GM21515 (cell line): ENCODE data around the gene CNOT8.
"Not testable (repeated sequence)": the region's sequence is repeated elsewhere in the genome, so short reads cannot be mapped to it uniquely, and the experiment has no call there.

Experiments used
- ATAC-seq: cut with Tn5 transposase; IDR thresholded peaks from one replicate; pipeline ENCODE4 v1.9.1; 2021; ENCODE audit not compliant: unreplicated experiment

CNOT8 gene

DNA sequence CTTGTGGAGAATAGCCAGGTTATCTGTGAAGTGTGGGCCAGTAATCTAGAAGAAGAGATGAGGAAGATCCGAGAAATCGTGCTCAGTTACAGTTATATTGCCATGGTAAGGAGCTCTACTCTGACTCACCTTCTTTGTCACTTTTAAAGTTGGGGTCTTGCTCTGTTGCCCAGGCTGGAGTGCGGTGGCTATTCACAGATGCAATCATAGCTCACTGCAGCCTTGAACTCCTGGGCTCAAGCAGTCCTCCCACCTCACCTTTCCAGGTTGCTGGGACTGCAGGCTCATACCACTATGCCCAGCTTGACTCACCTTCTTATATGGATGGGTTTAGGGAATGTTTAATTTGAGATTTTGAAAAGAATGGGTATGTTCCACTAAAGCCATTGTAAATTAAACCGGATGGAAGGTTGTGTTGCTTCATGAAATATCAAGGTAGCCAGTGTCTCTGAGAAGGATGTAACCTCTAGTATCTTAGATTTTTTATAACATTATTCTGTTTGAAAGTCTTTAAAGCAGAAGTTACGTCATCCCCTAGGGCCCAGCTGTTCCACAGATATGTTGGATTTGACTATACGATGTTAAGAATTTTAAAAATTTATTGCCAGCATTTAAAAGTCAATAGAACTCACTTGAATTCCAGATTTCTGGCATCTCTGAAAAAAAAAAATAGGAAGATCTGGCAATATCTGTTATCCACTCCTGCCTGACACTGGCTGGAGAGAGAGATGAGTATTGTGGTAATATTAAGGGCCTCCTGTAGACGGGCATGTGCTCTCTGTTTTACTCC is 5.1 kb downstream of the CNOT8 start:
- ATAC-seq, result no peak

DNA sequence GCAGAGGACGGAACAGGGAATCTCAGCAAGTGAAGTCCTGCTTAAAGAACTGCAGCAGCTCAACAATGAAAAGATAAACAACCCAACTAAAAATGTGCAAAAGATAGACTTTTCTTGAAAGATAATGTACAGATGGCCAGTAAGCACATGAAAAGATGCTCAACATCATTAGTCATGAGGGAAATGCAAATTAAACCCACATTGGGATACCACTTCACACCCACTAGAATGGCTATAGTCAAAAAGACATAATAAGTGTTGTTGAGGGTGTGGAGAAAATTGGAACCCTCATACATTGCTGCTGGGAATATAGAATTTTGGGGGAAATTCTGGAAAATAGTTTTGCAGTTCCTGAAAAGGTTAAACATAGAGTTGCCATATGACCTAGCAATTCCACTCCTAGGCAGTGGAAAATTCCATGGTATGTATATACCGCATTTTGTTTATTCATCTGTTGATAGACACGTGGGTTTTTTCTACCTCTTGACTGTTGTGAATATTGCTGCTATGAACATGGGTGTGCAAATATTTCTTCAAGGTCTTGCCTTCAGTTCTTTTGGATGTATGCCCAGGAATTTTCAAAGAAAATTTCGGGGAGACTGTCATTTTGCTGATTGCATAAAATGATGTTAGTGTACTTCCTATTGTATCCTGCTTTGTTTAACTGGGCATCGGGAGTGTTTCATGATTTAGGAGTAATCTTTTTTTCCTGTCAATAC is 7.2 kb downstream of the CNOT8 start:
- ATAC-seq, result no peak

DNA sequence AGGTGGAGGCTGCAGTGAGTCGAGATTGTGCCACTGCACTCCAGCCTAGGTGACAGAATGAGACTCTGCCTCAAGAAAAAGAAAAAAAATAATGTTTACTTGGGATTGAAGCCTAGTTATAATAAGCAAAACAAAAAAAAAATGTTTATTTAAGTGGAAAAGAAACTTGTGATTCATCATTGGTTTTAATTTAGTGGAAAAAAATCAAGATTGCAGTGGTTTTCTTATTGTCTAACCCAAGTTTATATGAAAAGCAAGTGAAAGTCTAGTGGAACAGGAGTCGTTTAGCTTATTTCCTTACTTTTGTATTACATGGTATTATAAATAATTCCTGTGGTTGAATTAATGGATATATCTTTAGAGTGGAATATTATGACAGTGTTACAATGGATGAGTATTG is 8.4 kb downstream of the CNOT8 start:
- ATAC-seq, result no peak

DNA sequence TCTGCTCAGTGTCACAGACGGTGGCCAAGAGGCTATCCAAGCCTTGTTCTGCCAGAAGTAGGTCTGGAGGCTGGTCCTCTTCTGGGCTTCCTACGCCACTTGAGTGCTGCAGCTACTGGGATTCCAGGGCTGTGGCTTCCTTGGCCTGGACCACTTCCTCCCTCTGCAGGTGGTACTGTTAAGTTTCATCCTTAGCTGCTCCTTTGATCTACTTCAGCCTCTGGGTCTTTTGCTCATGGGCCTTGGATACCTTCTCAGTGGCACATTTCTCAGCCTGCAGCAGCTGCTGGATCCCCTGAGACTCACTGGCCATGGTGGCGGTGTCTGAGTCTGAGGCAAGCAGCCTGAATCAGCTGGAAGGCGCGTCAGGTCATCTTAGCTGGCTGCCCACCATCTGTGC is 10.3 kb downstream of the CNOT8 start:
- ATAC-seq, result no peak

DNA sequence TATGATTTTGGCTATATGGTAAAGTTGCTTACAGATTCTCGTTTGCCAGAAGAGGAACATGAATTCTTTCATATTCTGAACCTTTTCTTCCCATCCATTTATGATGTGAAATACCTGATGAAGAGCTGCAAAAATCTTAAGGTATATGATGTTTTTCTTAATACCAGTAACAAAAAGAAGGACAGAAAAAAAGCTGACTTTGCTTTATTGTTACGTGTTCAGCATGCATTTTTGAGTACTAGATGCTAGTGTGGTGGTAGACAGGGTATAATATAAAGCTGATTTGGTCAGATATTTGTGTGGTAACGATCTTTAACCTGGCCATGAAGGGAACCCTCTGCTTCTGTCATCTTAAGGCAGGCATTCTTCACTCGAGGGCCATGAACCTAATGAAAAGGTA is 13.3 kb downstream of the CNOT8 start:
- no peak for ATAC-seq

DNA sequence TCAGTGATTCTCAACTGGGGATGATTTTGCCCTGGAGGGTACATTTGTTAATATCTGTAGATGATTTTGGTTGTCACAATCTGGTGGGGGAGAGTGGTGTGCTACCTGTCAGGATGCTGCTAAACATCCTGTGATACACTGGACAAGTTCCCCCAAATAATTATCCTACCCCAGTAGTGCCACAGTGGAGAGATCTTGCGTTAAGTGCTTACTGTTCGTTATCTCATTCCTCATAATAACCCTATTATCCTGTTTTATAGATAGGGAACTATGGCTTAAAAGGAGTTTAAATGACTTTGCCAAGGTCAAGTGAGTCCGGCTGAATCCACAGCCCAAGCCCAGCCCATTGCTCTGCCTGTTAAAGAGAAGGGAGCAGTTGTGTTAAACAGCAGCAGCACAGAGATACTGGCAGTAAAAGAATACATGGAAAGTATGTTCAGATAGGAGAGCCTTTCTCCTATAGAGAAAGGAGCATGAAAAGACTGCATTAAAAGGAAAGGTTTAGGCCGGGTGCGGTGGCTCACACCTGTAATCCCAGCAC is 15.4 kb downstream of the CNOT8 start:
- ATAC-seq, result no peak

DNA sequence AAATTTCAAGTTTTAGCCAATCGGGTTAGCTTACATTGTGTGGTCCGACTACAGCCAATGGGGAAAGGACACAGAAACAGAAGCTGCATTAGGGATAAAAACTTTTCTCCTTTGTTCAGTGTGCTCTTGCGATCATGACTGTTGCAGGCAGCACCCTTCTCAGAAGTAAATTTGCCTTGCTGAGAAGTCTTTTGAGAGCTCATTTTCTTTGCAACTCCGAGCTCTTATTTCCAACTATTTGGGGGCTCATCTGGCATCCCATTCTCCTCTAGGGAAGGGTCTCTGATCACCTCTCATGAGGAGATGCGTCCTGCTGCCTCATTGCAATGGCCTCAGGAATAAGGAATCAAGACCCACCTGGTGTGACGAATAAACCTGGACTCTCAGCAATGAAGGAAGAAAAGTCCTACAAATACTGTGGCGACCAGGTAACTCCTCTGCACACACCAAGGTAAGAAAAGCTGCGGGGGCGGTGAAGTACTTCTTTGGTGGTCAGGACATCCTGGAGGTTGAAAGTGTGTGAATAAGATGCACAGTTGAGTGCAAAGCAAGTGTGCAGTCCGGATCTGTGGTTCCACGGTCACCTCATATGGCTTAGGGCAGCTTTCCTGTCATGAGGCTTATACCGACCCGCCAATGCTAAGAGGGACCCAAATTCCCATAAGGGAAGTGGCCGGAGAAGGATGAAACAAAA is 20.4 kb downstream of the CNOT8 start:
- no peak for ATAC-seq

DNA sequence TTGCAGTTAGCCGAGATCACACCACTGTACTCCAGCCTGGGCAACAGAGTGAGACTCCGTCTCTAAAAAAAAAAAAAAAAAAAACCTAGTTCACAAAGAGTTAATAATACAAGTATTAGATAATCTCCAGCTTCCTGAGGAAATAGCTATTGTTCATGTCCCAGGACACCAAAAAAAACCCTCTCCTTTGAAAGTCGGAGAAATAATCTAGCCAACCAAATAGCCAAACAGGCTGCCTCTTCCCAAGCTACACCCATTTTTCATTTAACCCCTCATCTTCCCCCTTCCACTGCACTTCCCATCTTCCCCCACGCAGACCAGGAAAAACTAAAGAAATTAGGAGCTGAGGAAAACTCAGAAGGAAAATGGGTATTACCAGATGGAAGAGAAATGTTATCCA is 23.6 kb downstream of the CNOT8 start:
- no peak for ATAC-seq

DNA sequence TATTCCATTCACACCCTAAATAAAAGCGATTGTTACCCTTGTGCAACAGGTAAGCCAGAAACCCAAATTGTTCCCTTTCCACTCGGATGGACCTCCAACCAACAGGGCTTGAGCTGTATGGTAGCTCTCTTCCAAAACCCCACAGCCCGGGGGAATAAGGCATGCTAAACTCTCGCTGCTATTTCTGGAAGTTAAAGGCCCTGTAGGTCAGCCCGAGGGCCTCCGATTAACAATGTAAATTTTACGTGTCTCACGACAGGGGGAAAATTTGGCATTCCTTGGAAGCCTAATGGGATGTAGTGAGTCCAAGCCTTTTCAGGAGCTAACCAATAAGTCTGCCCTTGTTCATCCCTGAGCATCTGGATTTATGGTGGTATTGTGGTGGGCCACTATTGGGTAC is 26.0 kb downstream of the CNOT8 start:
- ATAC-seq, result no peak

DNA sequence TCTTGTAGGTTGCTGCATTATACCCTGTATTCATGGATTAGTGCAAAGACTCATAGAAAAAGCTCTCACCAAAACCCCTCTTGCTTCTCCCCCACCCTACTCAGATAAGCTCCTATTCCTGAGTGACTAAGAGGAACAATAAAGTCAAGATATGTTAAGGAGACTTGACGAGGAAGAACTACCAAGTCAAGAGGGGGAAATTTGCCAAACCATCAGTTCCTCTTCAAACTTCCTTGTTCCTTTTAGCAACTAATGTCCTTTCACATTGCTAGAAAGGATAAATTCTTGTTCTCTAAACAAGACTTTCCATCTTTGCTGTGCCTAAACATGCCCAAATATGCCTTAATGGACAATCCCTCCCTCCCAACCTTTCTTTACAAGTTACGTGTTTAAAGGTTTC is 27.0 kb downstream of the CNOT8 start:
- no peak for ATAC-seq

DNA sequence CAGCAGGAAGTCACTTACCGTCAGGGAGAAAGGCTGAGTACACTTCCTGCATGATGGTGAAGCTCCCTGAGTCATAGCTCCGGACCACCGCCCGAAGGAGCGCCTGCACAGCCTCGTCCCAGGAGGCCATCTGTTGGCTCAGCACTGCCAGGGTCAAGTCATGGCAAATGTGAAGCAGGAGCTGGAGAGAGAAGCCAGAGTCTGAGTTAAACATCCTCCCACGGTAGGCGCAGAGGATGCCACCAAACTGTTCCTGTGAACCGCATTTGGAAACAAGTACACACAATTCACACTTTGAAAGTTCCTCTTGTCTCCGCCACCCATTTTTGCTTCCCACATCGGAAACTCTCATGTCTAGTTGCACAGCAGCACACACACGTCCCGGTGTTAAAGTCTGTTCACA is 33.9 kb downstream of the CNOT8 start:
- no peak for ATAC-seq

DNA sequence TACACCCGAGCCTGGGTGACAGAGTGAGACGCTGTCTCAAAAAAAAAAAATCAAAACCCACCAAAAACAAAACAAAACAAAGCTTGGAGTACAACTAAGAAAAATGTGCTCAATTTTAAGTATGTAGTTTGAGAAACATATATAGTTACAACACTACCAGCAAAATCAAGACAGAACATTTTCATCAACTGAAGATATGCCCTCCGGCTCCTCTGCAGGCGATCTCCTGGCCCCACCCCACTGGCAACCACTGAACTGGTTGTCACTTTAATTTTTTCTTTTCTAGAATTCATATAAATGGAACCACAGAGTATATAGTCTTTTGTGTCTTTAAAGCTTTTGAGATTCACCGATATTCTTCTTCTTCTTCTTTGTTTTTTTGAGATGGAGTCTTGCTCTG is 35.0 kb downstream of the CNOT8 start:
- no peak for ATAC-seq

DNA sequence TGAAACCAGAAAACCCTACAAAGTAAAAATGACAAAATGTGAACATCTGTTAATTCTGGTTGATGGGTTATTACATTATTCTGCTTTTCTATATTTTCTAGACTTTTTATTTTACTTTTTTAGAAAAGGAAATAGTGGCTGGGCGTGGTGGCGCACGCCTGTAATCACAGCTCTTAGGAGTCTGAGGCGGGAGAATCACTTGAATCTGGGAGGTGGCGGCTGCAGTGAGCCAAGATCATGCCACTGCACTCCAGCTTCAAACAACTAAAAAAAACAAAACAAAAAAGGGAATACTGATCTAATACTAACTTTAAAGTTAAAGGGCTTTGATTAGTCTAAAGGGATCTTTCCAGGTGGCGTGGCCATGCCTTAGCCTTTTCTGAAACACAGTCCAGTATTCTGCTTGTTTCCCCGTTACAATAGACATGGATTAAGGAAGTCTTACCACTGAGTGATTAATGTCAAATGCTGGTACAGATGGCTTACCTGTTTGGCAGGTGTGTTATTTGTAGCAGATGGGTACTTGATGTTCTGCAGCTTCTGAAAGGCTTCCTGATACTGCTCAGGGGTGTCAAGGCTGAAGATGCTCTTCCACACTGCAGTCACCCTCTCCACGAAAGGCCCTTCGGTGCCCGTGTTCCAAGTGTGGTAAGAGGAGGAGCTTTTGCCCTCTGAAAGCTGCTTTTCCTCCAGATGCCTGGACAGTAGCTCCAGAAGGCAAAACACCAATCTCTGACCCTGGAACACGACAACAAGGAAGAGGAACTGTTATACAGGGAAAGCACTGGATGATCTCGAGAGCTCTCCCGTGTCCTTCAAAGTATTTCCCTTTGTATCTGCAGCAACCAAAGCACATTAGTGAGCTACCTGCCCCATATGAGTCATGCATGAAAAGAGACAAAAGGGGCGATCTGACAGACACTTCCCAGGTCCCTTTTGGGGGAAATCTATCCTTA is 37.5 kb downstream of the CNOT8 start:
- ATAC-seq, result no peak

DNA sequence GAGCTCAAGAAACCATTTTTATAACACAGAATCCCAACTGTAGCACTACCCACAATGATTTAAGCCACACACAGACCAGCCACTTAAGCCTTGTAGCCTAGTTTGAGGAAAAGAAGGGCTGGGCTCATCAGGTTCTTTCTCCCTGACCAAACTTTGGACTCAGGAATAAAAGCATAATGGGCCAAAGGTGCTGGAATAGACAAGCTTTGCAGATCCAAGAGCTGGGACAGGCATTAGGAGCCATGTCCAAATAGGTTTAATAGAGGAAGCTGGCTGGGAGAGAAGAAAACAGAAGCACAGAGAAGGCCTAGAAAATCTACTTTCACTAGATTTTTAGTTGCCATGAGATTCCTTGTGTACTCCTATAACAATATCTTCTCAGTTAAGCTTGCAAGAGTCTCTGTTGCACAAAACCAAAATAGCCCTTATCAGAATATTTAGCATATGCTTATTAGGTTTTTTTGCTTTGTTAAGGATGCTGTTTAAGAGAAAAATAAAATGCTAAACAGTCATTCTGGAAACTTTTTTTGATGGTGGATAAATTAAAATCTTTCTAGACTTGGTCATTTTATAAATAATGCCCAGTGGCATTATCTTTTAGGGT is 38.2 kb downstream of the CNOT8 start:
- ATAC-seq, result no peak

DNA sequence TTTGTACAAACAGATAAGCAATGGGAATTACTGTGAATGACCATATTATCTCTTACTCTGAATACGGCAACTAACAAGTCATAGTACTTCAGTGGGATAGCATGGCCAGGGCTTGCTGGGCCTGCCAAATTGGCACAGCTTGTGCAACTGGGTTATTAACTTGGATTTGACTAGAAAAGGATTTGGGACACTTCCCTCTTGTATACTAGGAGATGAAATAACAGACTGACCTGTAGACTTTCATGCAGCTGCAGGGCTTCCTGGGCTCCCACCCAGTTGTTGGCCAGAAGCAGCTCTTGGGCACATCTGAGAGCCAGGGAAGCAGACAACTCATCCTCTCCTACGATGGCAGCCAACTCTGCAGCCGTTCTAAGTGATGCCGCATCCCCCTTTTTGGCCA is 39.8 kb downstream of the CNOT8 start:
- no peak for ATAC-seq

DNA sequence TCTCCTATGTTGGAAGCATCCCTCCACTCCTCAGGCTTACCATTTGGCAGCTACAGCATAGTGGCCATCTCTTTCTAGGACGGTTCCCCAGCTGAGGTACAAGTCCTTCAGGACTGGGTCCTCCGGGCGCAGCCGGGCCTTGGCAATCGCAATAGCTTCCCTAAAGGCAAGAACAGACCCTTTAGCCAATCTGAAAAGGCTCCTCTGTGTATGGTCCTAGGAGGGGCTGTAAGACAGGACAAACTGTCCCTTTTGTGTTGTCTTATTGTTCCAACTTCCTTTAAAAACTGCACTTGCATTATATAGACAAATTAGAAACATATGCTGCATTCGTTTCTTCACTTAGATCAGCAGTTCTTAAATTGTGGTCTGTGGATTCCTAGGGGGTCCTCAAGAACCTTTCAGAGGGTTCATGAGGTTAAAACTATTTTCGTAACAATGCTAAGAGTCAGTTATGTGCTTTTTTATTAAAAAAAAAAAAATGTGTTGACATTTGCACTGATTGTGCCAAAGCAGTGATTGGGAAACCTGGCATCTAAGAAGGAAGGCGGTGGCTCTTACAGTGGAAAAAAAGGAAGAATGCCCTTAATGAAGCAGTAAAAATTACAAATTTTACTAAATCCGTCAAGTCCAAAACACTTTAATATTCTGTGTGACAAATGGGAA is 40.9 kb downstream of the CNOT8 start:
- no peak for ATAC-seq

DNA sequence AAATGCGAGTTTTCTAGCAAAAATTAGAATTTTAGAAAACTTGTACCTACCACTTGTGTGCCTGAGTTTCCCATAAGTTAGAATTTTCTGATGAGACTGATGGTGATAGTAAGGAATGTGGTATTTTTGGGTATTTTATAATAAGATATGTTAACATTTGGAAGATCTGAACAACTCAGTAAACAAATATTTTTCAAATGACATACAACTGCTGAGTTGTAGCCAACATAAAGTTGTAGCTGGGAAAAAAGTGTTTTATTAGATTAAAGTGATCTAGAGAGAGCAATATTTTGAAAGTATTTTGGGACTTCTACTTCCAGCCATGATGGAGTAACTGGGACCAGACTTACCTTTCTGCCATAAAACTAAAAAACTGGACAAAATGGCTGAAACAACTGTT is 41.6 kb downstream of the CNOT8 start:
- no peak for ATAC-seq

DNA sequence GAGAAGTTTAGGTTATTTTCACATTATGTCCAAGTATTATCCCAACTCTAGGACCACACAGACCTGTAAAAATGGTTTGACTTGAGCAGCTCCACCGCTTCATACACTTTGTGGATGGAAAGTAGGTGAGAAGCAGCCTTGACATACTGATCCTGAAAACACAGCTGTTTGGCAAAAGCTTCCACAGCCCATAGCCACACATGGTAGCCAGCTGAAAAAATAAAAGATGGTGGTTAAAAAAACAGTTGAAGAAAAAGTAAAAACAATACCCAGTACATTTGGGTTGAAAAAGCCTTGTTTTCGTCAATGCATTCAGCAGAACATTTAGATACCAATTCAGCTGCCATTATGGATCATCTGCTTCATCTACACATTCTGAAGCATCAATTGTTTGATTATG is 42.8 kb downstream of the CNOT8 start:
- ATAC-seq, result no peak

DNA sequence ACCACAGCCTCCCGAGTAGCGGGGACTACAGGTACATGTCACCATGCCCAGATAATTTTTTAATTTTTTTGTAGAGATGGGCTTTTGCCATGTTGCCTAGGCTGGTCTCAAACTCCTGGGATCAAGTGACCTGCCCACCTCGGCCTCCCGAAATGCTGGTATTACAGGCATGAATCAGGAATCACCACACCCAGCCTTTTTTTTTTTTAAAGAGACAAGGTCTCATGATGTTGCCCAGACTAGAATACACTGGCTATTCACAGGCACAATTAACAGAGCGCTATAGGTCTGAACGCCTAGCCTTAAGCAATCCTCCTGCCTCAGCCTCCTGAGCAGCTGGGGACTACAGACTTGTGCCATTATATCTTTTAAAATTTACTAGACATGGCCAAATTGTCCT is 43.5 kb downstream of the CNOT8 start:
- ATAC-seq, result no peak

DNA sequence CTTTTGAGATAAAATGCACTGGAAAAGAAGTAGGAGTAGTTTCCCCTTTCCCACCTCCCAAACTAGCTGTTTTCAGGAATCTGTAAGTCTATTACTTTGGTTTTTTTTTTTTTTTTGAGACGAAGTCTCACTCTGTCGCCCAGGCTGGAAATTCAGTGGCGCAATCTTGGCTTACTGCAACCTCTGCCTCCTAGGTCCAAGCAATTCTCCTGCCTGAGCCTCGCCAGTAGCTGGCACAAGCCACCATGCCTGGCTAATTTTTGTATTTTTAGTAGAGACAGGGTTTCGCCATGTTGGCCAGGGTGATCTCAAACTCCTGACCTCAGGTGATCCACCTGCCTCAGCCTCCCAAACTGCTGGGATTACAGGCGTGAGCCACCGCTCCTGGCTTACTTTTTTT is 47.2 kb downstream of the CNOT8 start:
- not testable (repeated sequence) for ATAC-seq
